RKO (cell line): ENCODE data around the gene SKIL.
A peak's percentile ranks its signal among the peaks of the same experiment; 100 is the strongest.

Experiments
- DNase-seq: peaks from one replicate; pipeline ENCODE4 v3.0.0-alpha.2; 2016; ENCODE audit warnings: low spot score

SKIL gene

GRCh38 chr3:170350515-170351413 lies 6.8 kb upstream of the SKIL start:
- no peak for DNase-seq

GRCh38 chr3:170352936-170353335 lies 4.6 kb upstream of the SKIL start:
- DNase-seq, result no peak

GRCh38 chr3:170353485-170353884 lies 4.0 kb upstream of the SKIL start:
- no peak for DNase-seq

- DNase-seq, result no peak
These were observed 2.8 kb upstream of the SKIL start for GRCh38 chr3:170354760-170355159.

GRCh38 chr3:170355738-170356595 lies 1.5 kb upstream of the SKIL start:
- DNase-seq, result no peak

GRCh38 chr3:170356596-170357175 lies 829 bp upstream of the SKIL start:
- peak; percentile 70 for DNase-seq

- DNase-seq, result peak; percentile 64
These were observed 811 bp downstream of the SKIL start for GRCh38 chr3:170358042-170359010.

GRCh38 chr3:170359178-170359704 lies 1.7 kb downstream of the SKIL start:
- no peak for DNase-seq

- DNase-seq, result no peak
These were observed 3.0 kb downstream of the SKIL start for GRCh38 chr3:170360466-170360865.

- no peak for DNase-seq
These were observed 3.4 kb downstream of the SKIL start for GRCh38 chr3:170360916-170361315.

- no peak for DNase-seq
These were observed 4.2 kb downstream of the SKIL start for GRCh38 chr3:170361711-170362110.

- no peak for DNase-seq
These were observed 6.0 kb downstream of the SKIL start for GRCh38 chr3:170363471-170363994.

GRCh38 chr3:170364965-170365364 lies 7.5 kb downstream of the SKIL start:
- no peak for DNase-seq

GRCh38 chr3:170367797-170368196 lies 10.3 kb downstream of the SKIL start:
- no peak for DNase-seq

- DNase-seq, result no peak
These were observed 11.4 kb downstream of the SKIL start for GRCh38 chr3:170368921-170369320.

GRCh38 chr3:170372190-170372879 lies 14.8 kb downstream of the SKIL start:
- no peak for DNase-seq

- no peak for DNase-seq
These were observed 26.1 kb downstream of the SKIL start for GRCh38 chr3:170383567-170383966.

- no peak for DNase-seq
These were observed 29.0 kb downstream of the SKIL start for GRCh38 chr3:170386468-170386867.

- peak; percentile 16 for DNase-seq
These were observed 30.4 kb downstream of the SKIL start for GRCh38 chr3:170387950-170388349.

- no peak for DNase-seq
These were observed 33.6 kb downstream of the SKIL start for GRCh38 chr3:170391108-170391507.
